Uterus (tissue), 2 donors: Measurements from ENCODE around the gene TRABD2B.

ENCODE experiments used
- POLR2A ChIP-seq, 2 donors: fragments of 450-650 bp; IDR thresholded peaks; one replicate each; pipeline ENCODE4 v1.6.1; 2016; ENCODE audit warnings: antibody characterized with exemption in 2 of 2, mild to moderate bottlenecking in 1 of 2, moderate library complexity in 1 of 2
- TF ChIP-seq, protein P1 (sequence below), 4 experiments: fragments of 200-600 bp in 2 of 4; fragments of 450-650 bp in 2 of 4; sonication (generic) in 2 of 4; IDR thresholded peaks; one replicate each; pipeline ENCODE4 v1.5.1; 2016 to 2019; ENCODE audit warnings: antibody characterized with exemption in 4 of 4, mild to moderate bottlenecking in 2 of 4, moderate library complexity in 1 of 4

DNA sequence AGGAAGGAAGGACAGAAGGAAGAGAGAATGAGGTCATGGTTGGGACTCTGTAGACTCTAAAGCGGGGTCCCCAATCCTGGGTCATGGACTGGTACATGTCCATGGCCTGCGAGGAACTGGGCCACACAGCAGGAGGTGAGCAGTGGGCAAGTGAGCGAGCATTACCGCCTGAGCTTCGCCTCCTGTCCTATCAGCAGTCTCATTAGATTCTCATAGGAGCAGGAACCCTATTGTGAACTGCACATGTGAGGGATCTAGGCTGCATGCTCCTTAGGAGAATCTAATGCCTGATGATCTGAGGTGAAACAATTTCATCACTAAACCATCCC, 128.9 kb downstream of the TRABD2B start:
- TF ChIP-seq, protein P1, sequence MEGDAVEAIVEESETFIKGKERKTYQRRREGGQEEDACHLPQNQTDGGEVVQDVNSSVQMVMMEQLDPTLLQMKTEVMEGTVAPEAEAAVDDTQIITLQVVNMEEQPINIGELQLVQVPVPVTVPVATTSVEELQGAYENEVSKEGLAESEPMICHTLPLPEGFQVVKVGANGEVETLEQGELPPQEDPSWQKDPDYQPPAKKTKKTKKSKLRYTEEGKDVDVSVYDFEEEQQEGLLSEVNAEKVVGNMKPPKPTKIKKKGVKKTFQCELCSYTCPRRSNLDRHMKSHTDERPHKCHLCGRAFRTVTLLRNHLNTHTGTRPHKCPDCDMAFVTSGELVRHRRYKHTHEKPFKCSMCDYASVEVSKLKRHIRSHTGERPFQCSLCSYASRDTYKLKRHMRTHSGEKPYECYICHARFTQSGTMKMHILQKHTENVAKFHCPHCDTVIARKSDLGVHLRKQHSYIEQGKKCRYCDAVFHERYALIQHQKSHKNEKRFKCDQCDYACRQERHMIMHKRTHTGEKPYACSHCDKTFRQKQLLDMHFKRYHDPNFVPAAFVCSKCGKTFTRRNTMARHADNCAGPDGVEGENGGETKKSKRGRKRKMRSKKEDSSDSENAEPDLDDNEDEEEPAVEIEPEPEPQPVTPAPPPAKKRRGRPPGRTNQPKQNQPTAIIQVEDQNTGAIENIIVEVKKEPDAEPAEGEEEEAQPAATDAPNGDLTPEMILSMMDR (IDR thresholded peaks at IDR 0.05), result no peak
- no peak for TF ChIP-seq POLR2A (IDR thresholded peaks at IDR 0.05)
